HG02588 (cell line): ENCODE measurements around the gene RALGDS.
"Not testable (repeated sequence)": the region's sequence is repeated elsewhere in the genome, so short reads cannot be mapped to it uniquely, and the experiment has no call there.

ENCODE experiments used
- ATAC-seq: cut with Tn5 transposase; IDR thresholded peaks from one replicate; pipeline ENCODE4 v1.9.1; 2021; ENCODE audit warnings: mild to moderate bottlenecking, moderate library complexity; ENCODE audit not compliant: unreplicated experiment

The RALGDS gene

GRCh38 chr9:133107961-133108793 lies 12.9 kb downstream of the RALGDS start:
- no peak for ATAC-seq

GRCh38 chr9:133107245-133107722 lies 13.8 kb downstream of the RALGDS start:
- no peak for ATAC-seq

- no peak for ATAC-seq
Measured at GRCh38 chr9:133106511-133107244, 14.4 kb downstream of the RALGDS start.

GRCh38 chr9:133105461-133105770 lies 15.6 kb downstream of the RALGDS start:
- ATAC-seq, result no peak

- no peak for ATAC-seq
Measured at GRCh38 chr9:133104718-133105460, 16.2 kb downstream of the RALGDS start.

- ATAC-seq, result no peak
Measured at GRCh38 chr9:133103987-133104505, 17.0 kb downstream of the RALGDS start.

GRCh38 chr9:133103183-133103986 lies 17.7 kb downstream of the RALGDS start:
- no peak for ATAC-seq

GRCh38 chr9:133102190-133103021 lies 18.6 kb downstream of the RALGDS start:
- no peak for ATAC-seq

GRCh38 chr9:133101356-133102189 lies 19.5 kb downstream of the RALGDS start:
- no peak for ATAC-seq

- no peak for ATAC-seq
Measured at GRCh38 chr9:133100506-133101355, 20.3 kb downstream of the RALGDS start.

GRCh38 chr9:133099726-133100505 lies 21.1 kb downstream of the RALGDS start:
- ATAC-seq, result no peak

GRCh38 chr9:133098871-133099270 lies 22.2 kb downstream of the RALGDS start:
- ATAC-seq, result no peak

GRCh38 chr9:133098104-133098754 lies 22.8 kb downstream of the RALGDS start:
- no peak for ATAC-seq

- no peak for ATAC-seq
Measured at GRCh38 chr9:133094842-133095393, 26.1 kb downstream of the RALGDS start.

- not testable (repeated sequence) for ATAC-seq
Measured at GRCh38 chr9:133094351-133094750, 26.7 kb downstream of the RALGDS start.

GRCh38 chr9:133090752-133091385 lies 30.2 kb downstream of the RALGDS start:
- ATAC-seq, result no peak
